Measurements from ENCODE around the gene CREB5. TPM values are rescaled to one million over a fixed set of nuclear protein-coding genes. Genes with fewer than 3 reads are reported as not detected.

CREB5 gene
- total RNA-seq, 1 experiment from 2014 or later, result 19.2 TPM

GRCh38 chr7:28570113-28570969 is 158.0 kb downstream of the CREB5 start:
- DNase-seq, result no peak
- no peaks in the 10 kb centered on the region for H3K36me3 Mint-ChIP-seq (ENCODE audit: insufficient read depth, unreplicated experiment)
- CTCF ChIA-PET, result no interaction called here
- no peak overlapping the region for H3K4me3 Mint-ChIP-seq (ENCODE audit: low read depth, unreplicated experiment)
- H3K4me1 Mint-ChIP-seq (ENCODE audit: low read depth, unreplicated experiment), result peaks cover 39% of the 10 kb centered on the region
- H3K9me3 Mint-ChIP-seq (ENCODE audit: low read depth, unreplicated experiment), result no peaks in the 10 kb centered on the region
- BruUV-seq (replicated peaks), result no TSS peak
- H3K27me3 Mint-ChIP-seq (ENCODE audit: unreplicated experiment), result no peaks in the 10 kb centered on the region
- intact Hi-C loops (cut with micrococcal nuclease; ENCODE audit: unreplicated experiment), result no loop called here
- no peak overlapping the region for H3K27ac Mint-ChIP-seq (ENCODE audit: unreplicated experiment)
- TF ChIP-seq, protein P1, sequence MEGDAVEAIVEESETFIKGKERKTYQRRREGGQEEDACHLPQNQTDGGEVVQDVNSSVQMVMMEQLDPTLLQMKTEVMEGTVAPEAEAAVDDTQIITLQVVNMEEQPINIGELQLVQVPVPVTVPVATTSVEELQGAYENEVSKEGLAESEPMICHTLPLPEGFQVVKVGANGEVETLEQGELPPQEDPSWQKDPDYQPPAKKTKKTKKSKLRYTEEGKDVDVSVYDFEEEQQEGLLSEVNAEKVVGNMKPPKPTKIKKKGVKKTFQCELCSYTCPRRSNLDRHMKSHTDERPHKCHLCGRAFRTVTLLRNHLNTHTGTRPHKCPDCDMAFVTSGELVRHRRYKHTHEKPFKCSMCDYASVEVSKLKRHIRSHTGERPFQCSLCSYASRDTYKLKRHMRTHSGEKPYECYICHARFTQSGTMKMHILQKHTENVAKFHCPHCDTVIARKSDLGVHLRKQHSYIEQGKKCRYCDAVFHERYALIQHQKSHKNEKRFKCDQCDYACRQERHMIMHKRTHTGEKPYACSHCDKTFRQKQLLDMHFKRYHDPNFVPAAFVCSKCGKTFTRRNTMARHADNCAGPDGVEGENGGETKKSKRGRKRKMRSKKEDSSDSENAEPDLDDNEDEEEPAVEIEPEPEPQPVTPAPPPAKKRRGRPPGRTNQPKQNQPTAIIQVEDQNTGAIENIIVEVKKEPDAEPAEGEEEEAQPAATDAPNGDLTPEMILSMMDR (IDR thresholded peaks at IDR 0.05; ENCODE audit: unreplicated experiment), result no peak

DNA sequence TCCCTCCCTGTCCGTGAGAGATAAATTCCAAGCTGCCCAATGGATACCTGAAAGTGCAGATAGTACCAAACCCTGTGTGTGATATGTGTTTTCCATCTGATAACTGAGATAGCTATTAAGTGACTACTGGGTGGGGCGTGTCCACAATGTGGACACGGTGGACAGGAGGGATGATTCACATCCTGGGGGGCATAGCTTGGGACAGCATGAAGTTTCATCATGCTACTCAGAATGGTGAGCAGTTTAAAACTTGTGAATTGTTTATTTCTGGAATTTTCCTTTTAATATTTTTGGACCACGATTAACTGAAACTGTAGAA is 158.6 kb downstream of the CREB5 start:
- Mint-ChIP-seq H3K36me3 (ENCODE audit: insufficient read depth, unreplicated experiment) (no peaks in the 10 kb centered on the region), H3K27me3 (ENCODE audit: unreplicated experiment) (peaks cover 6% of the 10 kb centered on the region), H3K4me1 (ENCODE audit: low read depth, unreplicated experiment) (peaks cover 39% of the 10 kb centered on the region), H3K9me3 (ENCODE audit: low read depth, unreplicated experiment) (no peaks in the 10 kb centered on the region), H3K4me3 (ENCODE audit: low read depth, unreplicated experiment) (no peak overlapping the region), H3K27ac (ENCODE audit: unreplicated experiment) (peak overlapping the region; percentile 1)
- BruUV-seq (replicated peaks), result no TSS peak
- CTCF ChIA-PET, result interaction anchor here (0.6 kb wide), 1 partner anchor 157 kb away, joined by 3 read pairs; no protein-coding TSS in a partner anchor
- TF ChIP-seq, protein P1 (IDR thresholded peaks at IDR 0.05; ENCODE audit: unreplicated experiment), result no peak
- DNase-seq, result no peak
- intact Hi-C loops (cut with micrococcal nuclease; ENCODE audit: unreplicated experiment), result no loop called here

GRCh38 chr7:28571405-28571804 is 159.1 kb downstream of the CREB5 start:
- TF ChIP-seq, protein P1 (IDR thresholded peaks at IDR 0.05; ENCODE audit: unreplicated experiment), result no peak
- peaks cover 39% of the 10 kb centered on the region for H3K4me1 Mint-ChIP-seq (ENCODE audit: low read depth, unreplicated experiment)
- CTCF ChIA-PET, result interaction anchor here (0.6 kb wide), 1 partner anchor 157 kb away, joined by 3 read pairs; no protein-coding TSS in a partner anchor
- intact Hi-C loops (cut with micrococcal nuclease; ENCODE audit: unreplicated experiment), result no loop called here
- BruUV-seq (replicated peaks), result no TSS peak
- peaks cover 10% of the 10 kb centered on the region for H3K27me3 Mint-ChIP-seq (ENCODE audit: unreplicated experiment)
- no peaks in the 10 kb centered on the region for H3K9me3 Mint-ChIP-seq (ENCODE audit: low read depth, unreplicated experiment)
- H3K36me3 Mint-ChIP-seq (ENCODE audit: insufficient read depth, unreplicated experiment), result no peaks in the 10 kb centered on the region
- no peak for DNase-seq
- peak overlapping the region; percentile 1 for H3K27ac Mint-ChIP-seq (ENCODE audit: unreplicated experiment)
- H3K4me3 Mint-ChIP-seq (ENCODE audit: low read depth, unreplicated experiment), result no peak overlapping the region

DNA sequence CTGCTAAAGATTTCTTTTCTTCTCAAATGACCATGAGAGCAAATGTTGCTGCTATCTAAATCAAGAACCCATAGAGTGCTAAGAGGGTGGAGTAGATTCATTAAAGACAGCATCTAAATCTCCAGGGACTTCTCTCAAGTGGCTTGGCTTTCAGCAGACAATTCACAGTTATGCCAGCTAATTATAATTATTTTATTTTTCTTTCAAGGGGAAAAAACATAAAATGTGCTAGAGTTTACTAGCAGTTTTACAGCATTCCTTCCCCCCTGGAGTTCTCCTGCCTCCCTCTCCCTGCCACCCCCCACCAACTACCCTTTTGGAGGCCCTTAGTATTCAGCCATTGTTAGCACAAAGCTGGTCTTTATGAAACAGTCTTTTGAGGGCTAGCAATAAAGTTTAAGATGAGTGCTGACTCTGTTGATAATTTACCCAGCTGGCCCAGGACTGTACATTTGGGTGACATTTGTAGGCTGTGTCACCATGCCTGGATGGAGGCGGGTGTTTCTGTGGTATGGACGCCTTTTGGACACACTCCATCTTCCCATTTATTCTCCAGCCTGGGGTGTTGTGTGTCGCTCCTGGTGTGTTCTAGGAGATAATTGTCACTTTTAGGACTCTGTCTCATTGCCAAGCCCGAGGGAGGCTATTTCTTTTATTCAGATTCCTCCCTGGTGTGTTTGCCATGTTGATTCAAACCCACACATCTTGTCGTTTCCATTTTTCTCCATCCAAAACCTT is 160.2 kb downstream of the CREB5 start:
- peaks cover 15% of the 10 kb centered on the region for H3K27me3 Mint-ChIP-seq (ENCODE audit: unreplicated experiment)
- H3K4me3 Mint-ChIP-seq (ENCODE audit: low read depth, unreplicated experiment), result peak overlapping the region; percentile 39
- intact Hi-C loops (cut with micrococcal nuclease; ENCODE audit: unreplicated experiment), result loop anchor here (1.0 to 2.0 kb wide), 4 partner anchors 15 to 168 kb away; no protein-coding TSS in a partner anchor
- no TSS peak for BruUV-seq (replicated peaks)
- no peaks in the 10 kb centered on the region for H3K36me3 Mint-ChIP-seq (ENCODE audit: insufficient read depth, unreplicated experiment)
- no peaks in the 10 kb centered on the region for H3K9me3 Mint-ChIP-seq (ENCODE audit: low read depth, unreplicated experiment)
- H3K4me1 Mint-ChIP-seq (ENCODE audit: low read depth, unreplicated experiment), result peaks cover 39% of the 10 kb centered on the region
- TF ChIP-seq, protein P1 (IDR thresholded peaks at IDR 0.05; ENCODE audit: unreplicated experiment), result no peak
- CTCF ChIA-PET, result interaction anchor here (0.7 to 1.6 kb wide), 6 partner anchors 17 to 1221 kb away, joined by 3 to 9 read pairs (median 4); no protein-coding TSS in a partner anchor
- DNase-seq, result peak; percentile 52
- H3K27ac Mint-ChIP-seq (ENCODE audit: unreplicated experiment), result peak overlapping the region; percentile 48

All from Calu3 (cell line).